Islet precursor cell (in vitro differentiated cells): ENCODE measurements around the gene TFB2M.
A peak's percentile ranks its signal among the peaks of the same experiment; 100 is the strongest.
"Not testable (repeated sequence)": the region's sequence is repeated elsewhere in the genome, so short reads cannot be mapped to it uniquely, and the experiment has no call there.

ENCODE experiments used
- DNase-seq: peaks from one replicate; pipeline ENCODE4 v3.0.0-alpha.2; 2018

Gene TFB2M

DNA sequence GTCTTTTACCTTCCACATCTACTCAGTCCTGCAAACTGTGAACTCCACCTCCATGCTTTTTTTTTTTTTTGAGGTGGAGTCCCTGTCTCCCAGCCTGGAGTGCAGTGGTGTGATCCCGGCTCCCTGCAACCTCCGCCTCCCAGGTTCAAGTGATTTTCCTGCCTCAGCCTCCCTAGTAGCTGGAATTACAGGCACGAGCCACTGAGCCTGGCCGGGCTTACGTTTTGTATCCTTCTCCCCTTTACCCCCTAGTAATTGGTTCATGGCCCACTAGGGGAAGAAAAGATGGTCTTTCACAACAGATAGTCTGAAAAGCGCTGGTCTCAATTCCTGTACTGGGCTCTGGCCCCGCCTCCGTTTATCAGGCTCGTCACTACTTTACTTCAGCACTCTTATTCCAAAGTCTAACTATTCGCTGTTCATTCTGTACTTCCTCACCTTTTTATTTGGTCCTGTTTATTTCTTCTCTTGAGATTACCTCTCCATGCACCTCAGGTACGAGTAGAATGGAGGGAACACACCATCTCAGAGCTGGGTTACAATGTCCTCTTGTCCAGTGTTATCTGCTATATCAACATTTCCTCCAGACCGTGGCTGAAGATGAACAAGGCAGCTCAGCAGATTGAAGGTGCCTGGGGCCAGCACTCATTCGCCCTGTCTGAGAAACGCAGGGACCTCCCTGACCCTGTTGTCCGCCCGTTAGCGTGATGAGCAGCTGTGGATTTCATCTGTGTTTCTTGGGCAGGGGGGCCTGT, 16.4 kb upstream of the TFB2M start:
- peak; percentile 77 for DNase-seq

DNA sequence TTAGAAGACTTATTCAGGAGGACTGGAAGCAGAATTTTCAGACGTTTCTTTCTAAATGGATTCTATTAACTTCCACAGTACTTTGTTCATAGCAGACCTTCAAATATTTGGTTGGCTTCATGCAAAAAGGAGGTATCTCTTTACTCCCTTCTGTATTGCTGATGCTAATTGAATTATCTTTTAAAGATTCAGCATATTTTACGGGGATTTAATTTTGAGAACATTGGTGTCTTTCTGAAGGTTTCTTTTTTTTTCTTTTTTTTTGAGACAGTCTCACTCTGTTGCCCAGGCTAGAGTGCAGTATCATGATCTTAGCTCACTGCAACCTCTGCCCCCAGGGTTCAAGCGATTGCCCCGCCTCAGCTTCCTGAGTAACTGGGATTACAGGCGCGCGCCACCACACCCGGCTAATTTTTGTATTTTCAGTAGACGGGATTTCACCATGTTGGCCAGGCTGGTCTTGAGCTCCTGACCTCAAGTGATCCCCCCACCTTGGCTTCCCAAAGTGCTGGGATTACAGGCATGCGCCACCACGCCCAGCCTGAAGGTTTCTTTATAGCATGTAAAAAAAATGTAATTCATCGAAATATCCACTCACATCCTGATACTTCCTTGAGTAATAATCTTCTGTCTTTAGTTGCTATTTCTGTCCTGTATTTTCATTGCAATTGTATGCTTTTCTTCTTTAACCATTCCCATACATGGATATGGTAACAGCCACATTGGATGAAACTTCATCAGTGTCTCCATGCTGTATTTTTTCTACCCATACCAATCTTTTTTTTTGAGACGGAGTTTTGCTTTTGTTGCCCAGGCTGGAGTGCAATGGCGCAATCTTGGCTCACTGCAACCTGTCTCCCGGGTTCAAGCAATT, 14.7 kb upstream of the TFB2M start:
- no peak for DNase-seq

DNA sequence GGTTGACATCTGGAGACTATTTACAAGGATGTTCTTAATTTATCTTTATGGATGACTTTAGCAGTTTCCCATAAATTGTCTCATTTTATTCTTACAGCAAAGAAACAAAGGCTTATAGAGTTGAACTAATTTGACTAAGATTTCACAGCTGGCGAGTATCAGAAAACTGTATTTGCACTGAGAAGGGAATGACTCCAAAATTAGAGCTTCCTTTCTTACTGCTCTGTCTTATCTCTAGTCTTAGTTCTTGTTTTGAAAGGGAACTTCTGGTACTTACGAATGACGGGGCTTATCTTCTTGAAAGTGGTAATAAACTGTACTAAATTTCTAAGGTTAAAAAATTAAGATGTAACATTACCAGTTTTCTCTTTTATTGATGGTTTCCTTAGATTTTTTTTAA, 13.8 kb upstream of the TFB2M start:
- no peak for DNase-seq

DNA sequence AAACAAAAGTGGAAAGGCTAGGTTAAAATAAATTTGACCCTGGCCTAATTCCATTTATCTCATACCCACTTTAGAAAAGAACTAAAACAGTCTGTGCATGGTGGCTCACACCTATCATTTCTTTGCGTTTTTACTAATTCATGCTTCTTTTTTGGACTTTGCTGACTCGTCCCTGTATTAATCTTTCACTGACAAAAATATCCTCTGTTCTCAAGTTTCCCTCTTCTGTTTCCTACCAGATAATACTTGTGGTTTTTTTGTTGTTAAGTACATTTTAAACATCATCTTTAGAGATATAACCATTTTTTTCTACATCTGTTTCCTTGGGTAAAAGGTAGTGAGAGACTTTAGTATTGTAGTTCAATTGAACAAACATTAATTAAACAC, 11.7 kb upstream of the TFB2M start:
- no peak for DNase-seq

GRCh38 chr1:246577082-246577719, 11.1 kb upstream of the TFB2M start:
- DNase-seq, result no peak

DNA sequence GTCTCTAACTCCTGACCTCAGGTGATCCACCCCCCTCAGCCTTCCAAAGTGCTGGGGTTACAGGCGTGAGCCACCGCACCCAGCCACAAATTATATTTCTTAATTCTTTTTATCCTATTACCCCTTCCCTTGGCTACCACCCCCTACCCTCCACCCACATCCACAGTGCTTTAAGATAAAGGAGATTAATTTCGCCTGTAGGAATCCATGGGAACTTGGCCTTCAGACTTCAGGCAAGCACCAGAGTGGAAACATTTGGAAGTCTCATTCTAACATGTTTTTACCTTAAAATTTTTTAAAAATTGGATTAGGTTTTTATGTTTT, 10.6 kb upstream of the TFB2M start:
- no peak for DNase-seq

DNA sequence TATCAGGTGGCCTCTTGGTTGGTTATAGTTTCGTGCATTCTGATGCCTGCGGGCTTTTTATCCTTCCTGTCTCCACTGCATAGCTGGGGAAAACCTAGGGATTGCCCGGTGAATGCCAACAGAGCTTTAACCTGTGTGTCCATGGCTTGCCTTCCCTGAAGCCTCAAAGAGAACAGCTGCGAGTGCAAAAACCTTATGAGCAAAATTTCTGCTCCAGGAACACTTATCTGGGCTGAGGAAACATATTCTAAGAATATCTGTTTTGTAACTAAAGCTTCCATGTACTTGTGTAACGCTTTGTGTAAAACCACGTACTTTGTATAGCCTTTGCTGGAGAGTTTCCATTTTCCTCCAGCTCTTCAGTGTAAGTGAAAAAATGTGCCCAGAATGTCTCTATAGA, 7.4 kb upstream of the TFB2M start:
- DNase-seq, result no peak

DNA sequence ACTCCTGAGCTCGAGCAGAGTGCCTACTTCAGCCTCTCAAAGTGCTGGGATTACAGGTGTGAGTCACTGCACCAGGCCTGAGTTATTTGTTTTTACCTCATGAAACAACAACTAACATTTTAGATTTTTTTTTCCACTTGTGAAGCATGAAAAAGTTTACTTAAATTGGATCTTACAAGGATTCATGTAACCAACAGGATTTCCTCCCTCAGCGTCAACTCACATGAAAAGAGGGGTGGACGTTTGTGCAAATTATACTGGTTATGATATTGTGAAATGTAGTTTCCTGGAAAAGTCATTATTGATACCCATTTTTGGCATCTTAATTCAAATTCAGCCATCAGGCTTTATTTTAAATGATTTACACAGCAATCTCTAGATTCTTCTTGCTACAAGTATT, 6.7 kb upstream of the TFB2M start:
- no peak for DNase-seq

DNA sequence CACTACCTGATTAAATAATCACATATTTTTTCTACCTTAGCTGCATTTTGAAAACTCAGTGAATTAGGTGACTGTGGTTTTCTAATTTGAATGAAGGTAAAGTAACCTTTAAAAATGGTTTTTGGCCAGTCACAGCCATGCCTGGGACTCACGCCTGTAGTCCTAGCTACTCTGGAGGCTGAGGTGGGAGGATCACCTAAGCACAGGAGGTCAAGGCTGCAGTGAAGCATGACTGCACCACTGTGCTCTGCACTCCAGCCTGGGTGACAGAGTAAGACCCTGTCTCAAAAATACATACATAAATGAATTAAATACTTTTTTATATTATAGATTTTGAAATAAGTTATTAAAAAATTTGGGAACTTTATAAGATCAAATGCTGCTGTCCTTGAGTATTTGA, 5.9 kb upstream of the TFB2M start:
- DNase-seq, result no peak

DNA sequence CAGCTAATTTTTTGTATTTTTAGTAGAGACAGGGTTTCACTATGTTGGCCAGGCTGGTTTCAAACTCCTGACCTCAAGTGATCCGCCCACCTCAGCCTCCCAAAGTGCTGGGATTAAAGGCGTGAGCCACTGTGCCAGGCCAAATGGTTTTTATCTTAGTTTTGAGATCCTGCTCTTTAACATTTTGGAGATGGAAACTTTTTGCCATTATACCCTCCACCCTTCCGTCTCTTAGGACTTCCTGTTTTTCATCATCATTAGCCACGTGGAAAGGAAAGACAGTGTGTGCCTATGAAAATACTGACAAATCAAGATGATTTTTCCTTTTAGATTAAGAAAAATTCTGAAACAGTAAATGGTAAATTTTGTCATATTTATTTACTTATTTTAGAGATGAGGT, 5.2 kb upstream of the TFB2M start:
- not testable (repeated sequence) for DNase-seq

- no peak for DNase-seq
Observed at GRCh38 chr1:246569248-246570238, 3.5 kb upstream of the TFB2M start.

GRCh38 chr1:246567646-246568235, 1.7 kb upstream of the TFB2M start:
- no peak for DNase-seq

DNA sequence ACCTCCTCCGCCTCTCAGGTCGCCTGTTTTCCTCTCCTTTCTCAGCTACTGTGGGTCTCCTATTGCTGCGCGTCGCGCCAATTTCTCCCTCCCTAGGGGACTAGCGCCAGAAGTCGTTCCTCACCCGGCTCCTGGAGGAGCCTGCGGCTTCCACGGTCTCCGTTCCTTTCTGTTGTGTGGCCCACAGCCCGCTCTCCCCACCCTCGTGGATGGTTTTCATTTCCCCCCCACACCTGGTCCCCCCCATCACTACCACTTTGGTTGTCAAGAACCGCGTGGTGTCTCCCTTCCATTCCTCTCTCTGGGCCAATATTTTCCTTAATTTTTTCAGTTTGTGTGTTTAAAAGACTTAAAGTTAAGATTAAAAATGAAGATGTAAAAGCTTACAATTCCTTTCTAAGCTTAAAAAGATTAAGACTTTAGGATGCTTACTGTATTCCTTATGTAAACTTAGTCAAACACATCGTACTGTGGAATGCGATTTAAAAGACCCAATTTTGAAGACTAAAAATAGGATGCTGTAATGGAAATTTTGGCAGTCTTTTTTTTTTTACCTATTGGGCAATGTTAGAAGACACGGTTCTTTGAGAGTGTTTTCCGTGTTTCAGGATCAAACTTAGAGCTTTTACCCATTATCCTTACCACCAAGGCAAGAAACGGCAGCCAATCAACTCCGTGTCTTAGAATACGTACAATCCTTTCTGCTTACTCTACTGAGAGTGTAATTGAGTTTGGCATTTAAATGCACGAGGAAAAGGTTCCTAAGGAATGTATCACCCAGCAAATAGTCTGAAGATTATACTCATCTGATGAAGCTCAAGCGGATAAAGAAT, 968 bp upstream of the TFB2M start:
- DNase-seq, result no peak

DNA sequence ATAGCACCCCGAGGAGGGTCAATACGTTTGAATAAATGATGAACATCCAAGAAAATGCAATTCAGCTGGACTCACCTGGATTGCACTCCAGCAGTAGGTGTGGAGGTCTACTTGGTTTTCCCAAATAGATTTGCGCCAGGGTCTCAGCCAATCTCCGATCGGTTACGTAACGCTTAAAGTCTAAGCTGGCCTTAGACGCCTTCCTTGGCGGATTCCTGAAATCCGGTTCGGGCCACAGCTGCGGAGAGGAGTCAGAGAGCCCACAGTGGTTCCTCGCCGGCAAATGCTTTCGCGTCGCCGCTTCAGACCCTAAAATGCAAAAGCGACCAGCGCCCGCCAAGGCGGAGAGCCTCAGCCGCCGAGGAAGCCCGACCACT, 322 bp downstream of the TFB2M start:
- no peak for DNase-seq

DNA sequence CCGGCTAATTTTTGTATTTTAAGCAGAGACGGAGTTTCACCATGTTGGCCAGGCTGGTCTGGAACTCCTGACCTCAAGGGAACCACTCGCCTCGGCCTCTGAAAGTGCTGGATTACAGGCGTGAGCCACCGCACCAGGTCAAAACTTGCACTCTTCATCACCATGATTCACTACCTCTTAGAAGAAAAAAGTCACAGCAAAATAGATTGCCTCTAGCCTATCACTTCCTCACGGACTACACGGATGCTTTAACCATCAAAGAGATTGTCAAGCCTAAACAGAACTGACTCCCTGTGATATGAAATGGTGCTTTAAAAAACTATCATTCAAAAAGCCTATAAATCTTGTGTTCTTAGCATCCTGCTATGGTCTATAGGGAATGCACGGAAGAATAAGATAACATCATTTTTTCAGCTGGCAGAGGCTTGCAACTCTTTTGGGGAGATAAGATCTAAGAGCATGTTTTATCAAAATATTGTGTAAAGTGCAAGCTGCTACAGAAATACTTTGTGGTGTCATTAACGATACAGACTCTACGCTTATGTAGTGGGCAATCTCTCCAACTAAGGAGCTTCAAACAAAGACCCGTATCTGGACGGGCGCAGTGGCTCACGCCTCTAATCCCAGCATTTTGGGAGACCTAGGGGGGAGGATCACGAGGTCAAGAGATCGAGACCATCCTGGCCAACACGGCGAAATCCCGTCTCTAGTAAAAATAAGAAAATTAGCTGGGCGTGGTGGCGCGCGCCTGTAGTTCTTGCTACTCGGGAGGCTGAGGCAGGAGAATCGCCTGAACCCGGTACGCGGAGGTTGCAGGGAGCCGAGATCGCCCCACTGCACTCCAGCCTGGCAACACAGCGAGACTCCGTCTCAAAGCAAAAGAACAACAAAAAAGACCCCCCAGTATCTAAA, 966 bp downstream of the TFB2M start:
- DNase-seq, result no peak

DNA sequence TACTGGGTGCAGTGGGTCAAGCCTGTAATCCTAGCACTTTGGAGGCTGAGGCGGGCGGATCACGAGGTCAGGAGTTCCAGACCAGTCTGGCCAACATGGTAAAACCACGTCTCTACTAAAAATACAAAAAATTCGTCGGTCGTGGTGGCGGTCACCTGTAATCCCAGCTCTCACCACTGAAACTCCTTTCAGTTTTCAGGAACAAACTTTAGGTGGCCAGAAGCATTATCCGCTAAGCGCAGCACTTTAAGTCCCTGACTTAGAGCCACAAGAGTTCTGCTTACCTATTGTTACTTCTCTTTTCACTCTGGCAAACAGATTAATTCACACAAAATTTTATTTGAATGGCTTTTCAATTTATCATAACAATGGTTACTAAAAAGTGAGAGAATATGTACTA, 5.2 kb downstream of the TFB2M start:
- DNase-seq, result not testable (repeated sequence)

DNA sequence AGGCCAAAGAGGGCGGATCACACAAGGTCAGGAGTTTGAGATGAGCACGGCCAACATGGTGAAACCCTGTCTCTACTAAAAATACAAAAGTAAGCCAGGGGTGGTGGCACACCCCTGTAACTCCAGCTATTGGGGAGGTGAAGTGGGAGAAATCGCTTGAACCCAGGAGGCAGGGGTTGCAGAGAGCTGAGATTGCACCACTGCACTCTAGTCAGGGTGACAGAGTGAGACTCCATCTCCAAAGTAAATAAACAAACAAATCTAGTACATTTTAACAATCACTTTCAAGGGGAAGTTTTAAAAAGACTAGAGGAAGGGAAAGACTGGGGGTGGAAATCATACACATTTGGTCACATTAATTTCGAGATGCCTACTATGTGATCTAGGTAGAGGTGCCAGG, 6.8 kb downstream of the TFB2M start:
- DNase-seq, result no peak

DNA sequence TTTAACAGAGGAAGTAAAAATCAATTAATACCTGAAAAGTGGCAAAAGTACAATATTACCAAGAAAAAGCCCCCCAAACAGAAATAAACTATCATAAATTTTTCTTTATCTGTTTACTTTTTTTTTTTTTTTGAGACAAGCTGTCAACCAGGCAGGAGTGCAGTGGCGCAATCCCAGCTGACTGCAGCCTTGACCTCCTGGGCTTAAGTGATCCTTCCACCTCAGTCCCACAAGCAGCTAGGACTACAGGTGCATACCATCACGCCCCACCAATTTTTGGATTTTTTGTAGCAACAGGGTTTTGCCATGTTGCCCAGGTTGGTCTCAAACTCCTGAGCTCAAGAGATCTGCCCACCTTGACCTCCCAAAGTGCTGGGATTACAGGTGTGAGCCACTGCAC, 8.0 kb downstream of the TFB2M start:
- no peak for DNase-seq

DNA sequence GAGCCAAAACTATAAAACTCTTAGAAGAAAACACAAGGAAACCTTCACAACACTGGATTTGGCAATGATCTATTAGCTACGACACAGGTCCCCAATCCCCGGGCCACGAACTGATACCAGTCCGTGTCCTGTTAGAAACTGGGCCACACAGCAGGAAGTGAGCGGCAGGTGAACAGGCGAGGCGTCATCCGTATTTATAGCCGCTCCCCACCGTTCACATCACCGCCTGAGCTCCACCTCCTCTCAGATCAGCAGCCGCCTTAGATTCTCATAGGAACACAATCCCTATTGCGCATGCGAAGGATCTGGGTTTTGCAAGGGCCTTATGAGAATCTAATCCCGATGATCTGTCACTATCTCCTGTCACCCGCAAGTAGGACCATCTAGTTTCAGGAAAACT, 11.9 kb downstream of the TFB2M start:
- no peak for DNase-seq

DNA sequence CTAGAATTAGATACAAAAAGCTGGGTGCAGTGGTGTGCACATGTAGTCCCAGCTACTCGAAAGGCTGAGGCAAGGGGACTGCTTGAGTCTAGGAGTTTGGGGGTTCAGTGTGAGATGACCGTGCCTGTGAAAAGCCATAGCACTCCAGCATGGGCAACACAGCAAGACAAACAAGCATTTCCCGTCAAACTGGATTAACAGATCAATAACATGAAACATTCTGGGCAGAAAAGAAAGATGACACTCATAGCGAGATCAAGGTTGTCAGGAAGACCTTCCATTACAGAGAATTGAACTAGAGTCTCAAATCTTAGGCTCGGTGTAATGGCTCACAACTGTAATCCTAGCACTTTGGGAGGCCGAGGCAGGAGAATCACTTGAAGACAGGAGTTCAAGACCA, 14.0 kb downstream of the TFB2M start:
- DNase-seq, result no peak
